Activated CD8-positive, alpha-beta T cell treated with anti-CD3 and anti-CD28 coated beads for 36 hours (primary cell): ENCODE measurements around the gene NOL12. TPM values are rescaled to one million over a fixed set of nuclear protein-coding genes. Genes with fewer than 3 reads are reported as not detected.

Experiments used
- ATAC-seq: fragments of 200-7000 bp; cut with Tn5 transposase; one replicate; pipeline ENCODE4 v1.10.0; 2021; ENCODE audit warnings: mild to moderate bottlenecking, moderate library complexity
- CTCF ChIA-PET: fragments of 350-600 bp; sonication (Branson Sonifier 250); formaldehyde crosslinking; loops from one replicate; lab custom pipeline; 2021; ENCODE audit warnings: antibody characterized with exemption; lab: Charles Lee
- POLR2A ChIA-PET: fragments of 350-600 bp; sonication (Branson Sonifier 250); formaldehyde crosslinking; loops from one replicate; lab custom pipeline; 2021; ENCODE audit warnings: antibody characterized with exemption; lab: Charles Lee
- DNase-seq: peaks from one replicate; pipeline ENCODE4 v3.0.0-alpha.2; 2020
- H3K27ac Mint-ChIP-seq: one replicate; pipeline ENCODE4 v1.8.0; 2021; ENCODE audit warnings: mild to moderate bottlenecking, mixed read lengths
- H3K27me3 Mint-ChIP-seq: one replicate; pipeline ENCODE4 v1.8.0; 2021; ENCODE audit warnings: mixed read lengths
- H3K36me3 Mint-ChIP-seq: one replicate; pipeline ENCODE4 v1.8.0; 2021; ENCODE audit warnings: low read depth, mixed read lengths
- H3K4me1 Mint-ChIP-seq: one replicate; pipeline ENCODE4 v1.8.0; 2021; ENCODE audit warnings: low read depth, mixed read lengths
- H3K4me3 Mint-ChIP-seq: one replicate; pipeline ENCODE4 v1.8.0; 2021; ENCODE audit warnings: mild to moderate bottlenecking, moderate library complexity, mixed read lengths
- H3K9me3 Mint-ChIP-seq: one replicate; pipeline ENCODE4 v1.8.0; 2021; ENCODE audit warnings: mixed read lengths
- CTCF ChIP-seq: fragments of 200-600 bp; IDR thresholded peaks from one replicate; pipeline ENCODE4 v1.8.0; 2022; ENCODE audit warnings: antibody characterized with exemption, mild to moderate bottlenecking
- intact Hi-C: fragments of 100-400 bp; cut with micrococcal nuclease; formaldehyde crosslinking; loops from one replicate; pipeline ENCODE4 v1.10.0; 2022
- total RNA-seq, 2 experiments: library from RNA; stranded (reverse); gene quantifications; one replicate each; pipeline ENCODE4 v1.2.3, GENCODE V29; 2021

The NOL12 gene
- total RNA-seq, 2 experiments from 2014 or later, result 36.8 to 38.8 TPM

DNA sequence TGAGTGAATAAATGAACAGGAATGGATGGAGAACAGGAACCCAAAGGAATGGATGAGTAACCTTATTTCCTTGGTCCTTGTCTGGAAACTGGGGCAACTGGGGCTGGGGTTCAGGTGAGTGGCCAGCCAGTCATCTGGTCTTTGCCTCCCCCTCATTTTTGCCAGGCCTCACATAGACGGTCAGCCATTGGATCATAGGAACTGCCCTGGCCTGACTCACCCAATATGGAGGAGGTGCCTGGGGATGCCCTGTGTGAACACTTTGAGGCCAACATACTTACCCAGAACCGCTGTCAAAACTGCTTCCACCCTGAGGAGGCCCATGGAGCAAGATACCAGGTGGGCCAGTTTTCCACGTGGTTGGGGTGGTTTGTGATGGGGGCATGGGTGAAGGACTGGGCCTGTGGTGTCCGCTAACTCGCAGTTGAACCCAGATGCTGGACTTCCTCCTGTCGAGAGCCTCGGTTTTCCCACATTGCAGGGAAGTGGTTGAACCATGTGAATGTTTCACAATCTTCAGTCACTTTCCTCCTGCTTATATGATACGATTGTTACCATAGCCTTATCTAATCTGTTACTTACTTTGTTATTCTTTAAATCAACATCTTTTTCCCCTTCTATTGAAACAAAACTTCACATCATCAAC, 15.1 kb downstream of the NOL12 start:
- DNase-seq, result no peak
- Mint-ChIP-seq H3K4me3 (no peak overlapping the region), H3K36me3 (peaks cover 8% of the 10 kb centered on the region), H3K4me1 (peaks cover 8% of the 10 kb centered on the region), H3K27ac (no peak overlapping the region), H3K27me3 (no peaks in the 10 kb centered on the region), H3K9me3 (no peaks in the 10 kb centered on the region)
- CTCF ChIA-PET, result no interaction called here
- POLR2A ChIA-PET, result no interaction called here
- no peak for TF ChIP-seq CTCF
- intact Hi-C loops, result no loop called here
- ATAC-seq, result no peak

DNA sequence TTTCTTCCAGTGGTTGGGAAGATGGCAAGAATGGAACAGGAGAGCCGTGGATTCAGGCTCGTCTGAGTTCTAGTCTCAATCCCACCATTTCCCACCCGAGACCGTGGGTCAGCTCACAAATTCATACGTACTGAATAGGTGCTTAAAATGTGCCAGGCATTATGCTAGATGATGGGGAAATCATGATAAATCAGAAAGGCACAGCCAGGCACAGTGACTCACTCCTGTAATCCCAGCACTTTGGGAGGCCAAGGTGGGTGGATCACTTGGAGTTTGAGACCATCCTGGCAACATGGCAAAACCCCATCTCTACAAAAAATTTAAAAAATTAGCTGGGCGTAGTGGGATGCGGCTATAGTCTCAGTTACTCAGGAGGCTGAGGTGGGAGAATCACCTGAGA, 17.8 kb downstream of the NOL12 start:
- no peak for DNase-seq
- ChIA-PET CTCF (no interaction called here), POLR2A (interaction anchor here (0.7 kb wide), 1 partner anchor 18 kb away, joined by 3 read pairs; the partner anchor contains the start of gene NOL12)
- TF ChIP-seq CTCF, result no peak
- no peaks in the 10 kb centered on the region for H3K27me3 Mint-ChIP-seq
- no peak for ATAC-seq
- H3K4me3 Mint-ChIP-seq, result no peak overlapping the region
- H3K9me3 Mint-ChIP-seq, result no peaks in the 10 kb centered on the region
- intact Hi-C loops, result no loop called here
- no peak overlapping the region for H3K27ac Mint-ChIP-seq
- H3K4me1 Mint-ChIP-seq, result no peaks in the 10 kb centered on the region
- peaks cover 8% of the 10 kb centered on the region for H3K36me3 Mint-ChIP-seq

- no peak for ATAC-seq
- H3K27me3 Mint-ChIP-seq, result no peaks in the 10 kb centered on the region
- no peak for DNase-seq
- no peaks in the 10 kb centered on the region for H3K4me1 Mint-ChIP-seq
- ChIA-PET POLR2A (interaction anchor here (0.7 kb wide), 1 partner anchor 18 kb away, joined by 3 read pairs; the partner anchor contains the start of gene NOL12), CTCF (no interaction called here)
- no peak overlapping the region for H3K27ac Mint-ChIP-seq
- no peak overlapping the region for H3K4me3 Mint-ChIP-seq
- intact Hi-C loops, result no loop called here
- no peaks in the 10 kb centered on the region for H3K9me3 Mint-ChIP-seq
- H3K36me3 Mint-ChIP-seq, result peaks cover 8% of the 10 kb centered on the region
- no peak for TF ChIP-seq CTCF
These were observed 18.5 kb downstream of the NOL12 start for GRCh38 chr22:37704645-37705044.

DNA sequence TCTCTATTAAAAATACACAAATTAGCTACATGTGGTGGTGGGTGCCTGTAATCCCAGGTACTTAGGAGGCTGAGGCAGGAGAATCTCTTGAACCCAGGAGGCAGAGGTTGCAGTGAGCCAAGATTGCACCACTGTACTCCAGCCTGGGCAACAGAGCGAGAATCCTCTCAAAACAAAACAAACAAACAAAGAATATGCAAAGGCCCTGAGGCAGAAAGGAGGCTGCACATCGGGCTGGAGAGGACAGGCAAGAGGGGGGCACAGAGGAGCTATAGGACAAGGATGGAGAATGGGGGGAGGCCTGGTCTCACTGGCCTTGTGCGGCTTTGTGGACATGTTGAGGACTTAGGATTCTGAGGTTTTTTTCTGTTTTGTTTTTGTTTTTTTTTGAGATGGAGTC, 19.1 kb downstream of the NOL12 start:
- CTCF ChIA-PET, result no interaction called here

More for the DNA sequence above, 19.1 kb downstream of the NOL12 start:
- Mint-ChIP-seq H3K4me3 (no peak overlapping the region), H3K27me3 (no peaks in the 10 kb centered on the region), H3K4me1 (no peaks in the 10 kb centered on the region), H3K9me3 (no peaks in the 10 kb centered on the region), H3K27ac (no peak overlapping the region), H3K36me3 (peaks cover 8% of the 10 kb centered on the region)
- POLR2A ChIA-PET, result no interaction called here
- intact Hi-C loops, result no loop called here
- no peak for ATAC-seq
- no peak for DNase-seq
- TF ChIP-seq CTCF, result no peak
